K562 (cell line): ENCODE measurements around the gene TRAF3. TPM values are rescaled to one million over a fixed set of nuclear protein-coding genes. Genes with fewer than 3 reads are reported as not detected.

Experiments
- ATAC-seq: fragments of 200-7000 bp; cut with Tn5 transposase; 3 replicates; pipeline ENCODE4 v1.9.1; 2020; ENCODE audit warnings: moderate library complexity
- BruUV-seq: library from RNA; stranded (reverse); fragments of 400-500 nt; replicated peaks from 2 replicates; lab custom pipeline; 2021; lab: Mats Ljungman, UMichigan
- CTCF ChIA-PET: fragments of 300-600 bp; formaldehyde crosslinking; extraction: SDS; loops from one replicate; lab custom pipeline; 2021; ENCODE audit warnings: low intra/inter-chr PET ratio; lab: Yijun Ruan, JAX
- POLR2A ChIA-PET: fragments of 300-600, 350-650 bp; sonication (Branson Sonifier 250); formaldehyde crosslinking; extraction: SDS; loops from one replicate; lab custom pipeline; 2021; ENCODE audit warnings: antibody characterized with exemption, inconsistent platforms; lab: Yijun Ruan, JAX
- DNase-seq, 4 experiments: peaks; one replicate each; pipeline versions ENCODE4 v3.0.0 to v3.0.0-alpha.2; 2011 to 2018; ENCODE audit warnings: low spot score in 3 of 4, mixed read lengths in 3 of 4; ENCODE audit errors: extremely low read depth in 1 of 4
- FAIRE-seq: peaks from 2 replicates; lab custom pipeline; 2011; peaks lifted over from hg19 to GRCh38; lab: Jason Lieb, UNC
- H2AFZ ChIP-seq: 2 replicates; pipeline ENCODE4 v1.6.0; 2011; ENCODE audit warnings: low read depth, low read length, control low read depth, inconsistent platforms
- H3K27ac ChIP-seq: fragments of 200-600 bp; 3 replicates; pipeline ENCODE4 v1.8.0; 2011; ENCODE audit warnings: low read depth, mild to moderate bottlenecking, control low read depth, inconsistent platforms, low read length, moderate library complexity, mixed read lengths; ENCODE audit errors: extremely low read depth
- H3K27me3 ChIP-seq, 2 experiments: fragments of 300-600 bp in 1 of 2; 2 replicates in 1 of 2; 3 replicates in 1 of 2; pipeline versions ENCODE4 v1.6.0 to v1.8.0; 2011; ENCODE audit warnings: inconsistent platforms in 2 of 2, low read length in 2 of 2, mild to moderate bottlenecking in 1 of 2, mixed read lengths in 1 of 2, moderate library complexity in 1 of 2; ENCODE audit not compliant: control insufficient read depth in 2 of 2, insufficient read depth in 2 of 2
- H3K36me3 ChIP-seq: fragments of 300-600 bp; 3 replicates; pipeline ENCODE4 v1.8.0; 2011; ENCODE audit warnings: mild to moderate bottlenecking, low read length, inconsistent platforms; ENCODE audit not compliant: control insufficient read depth, insufficient read depth
- H3K4me1 ChIP-seq, 2 experiments: fragments of 200-600 bp in 1 of 2; replicated peaks in 1 of 2; 2 replicates in 1 of 2; 3 replicates in 1 of 2; pipeline versions ENCODE4 v1.5.1 to v1.8.0; 2011; ENCODE audit warnings: inconsistent platforms in 2 of 2, low read length in 2 of 2, mild to moderate bottlenecking in 1 of 2, mixed read lengths in 1 of 2, moderate library complexity in 1 of 2; ENCODE audit not compliant: control insufficient read depth in 2 of 2, insufficient read depth in 2 of 2
- H3K4me2 ChIP-seq: 2 replicates; pipeline ENCODE4 v1.6.1; 2011; ENCODE audit warnings: low read length, control low read depth, inconsistent platforms, mixed read lengths; ENCODE audit not compliant: insufficient read depth
- H3K4me3 ChIP-seq: fragments of 200-600 bp; sonication (generic), shearing (Covaris generic); 2 replicates; pipeline ENCODE4 v1.5.1; 2016; ENCODE audit warnings: control low read depth, inconsistent platforms
- H3K79me2 ChIP-seq: fragments of 200-600 bp; 3 replicates; pipeline ENCODE4 v1.8.0; 2011; ENCODE audit warnings: low read length, inconsistent platforms; ENCODE audit not compliant: control insufficient read depth, insufficient read depth
- H3K9ac ChIP-seq, 2 experiments: 2 replicates each; pipeline versions ENCODE4 v1.6.0 to v1.6.1; 2011; ENCODE audit warnings: low read depth in 2 of 2, low read length in 2 of 2, control low read depth in 1 of 2, inconsistent platforms in 1 of 2, mild to moderate bottlenecking in 1 of 2, mixed read lengths in 1 of 2; ENCODE audit not compliant: insufficient read depth in 1 of 2
- H3K9me1 ChIP-seq: one replicate; pipeline ENCODE4 v1.6.0; 2011; ENCODE audit warnings: inconsistent platforms, mild to moderate bottlenecking, low read length, moderate library complexity; ENCODE audit not compliant: control insufficient read depth, insufficient read depth
- H3K9me3 ChIP-seq: replicated peaks from 2 replicates; pipeline ENCODE4 v1.5.1; 2011; ENCODE audit warnings: low read depth, low read length, inconsistent platforms; ENCODE audit not compliant: control insufficient read depth, insufficient read depth
- H4K20me1 ChIP-seq: replicated peaks from 2 replicates; pipeline ENCODE4 v1.6.1; 2011; ENCODE audit warnings: low read length, inconsistent platforms, mixed read lengths; ENCODE audit not compliant: control insufficient read depth, insufficient read depth
- IRF2 ChIP-seq: sonication (generic); formaldehyde crosslinking; IDR thresholded peaks from 2 replicates; pipeline ENCODE4 v1.8.1; 2022; ENCODE audit warnings: mild to moderate bottlenecking, missing genetic modification reagents
- MYBL2 ChIP-seq, 2 experiments: fragments of 450-650 bp in 1 of 2; sonication (generic) in 1 of 2; formaldehyde crosslinking in 1 of 2; IDR thresholded peaks; 2 replicates each; pipeline versions ENCODE4 v1.6.1 to v1.8.1; 2017 to 2022; ENCODE audit warnings: borderline replicate concordance in 1 of 2, inconsistent platforms in 1 of 2, low read depth in 1 of 2, mild to moderate bottlenecking in 1 of 2, missing genetic modification reagents in 1 of 2, moderate library complexity in 1 of 2
- RBM25 ChIP-seq: fragments of 200-400 bp; formaldehyde crosslinking; IDR thresholded peaks from 2 replicates; pipeline ENCODE4 v1.6.1; 2018; ENCODE audit warnings: low read length, low read depth, moderate library complexity; ENCODE audit not compliant: severe bottlenecking
- ZBTB7A ChIP-seq: IDR thresholded peaks from 2 replicates; pipeline ENCODE4 v1.6.1; 2011; ENCODE audit warnings: low read depth, mild to moderate bottlenecking, low read length, moderate library complexity, borderline replicate concordance; ENCODE audit not compliant: control insufficient read depth
- ZKSCAN3 ChIP-seq: fragments of 250-450 bp; sonication (Bioruptor Pico); IDR thresholded peaks from 2 replicates; pipeline ENCODE4 v1.4.0; 2020
- ZNF644 ChIP-seq: fragments of 200-800 bp; sonication (Bioruptor generic); IDR thresholded peaks from 2 replicates; pipeline ENCODE4 v1.6.1; 2016; ENCODE audit warnings: low read depth, missing genetic modification characterization, missing compliant biosample characterization
- WGBS: fragments of 100-300 bp; shearing (Covaris generic); methylation state at CpG from one replicate; pipeline ENCODE4 v1.1.6; 2016; ENCODE audit warnings: low coverage, mixed read lengths; ENCODE audit not compliant: insufficient coverage; ENCODE audit errors: missing lambda C conversion rate; 5-methylcytosine and 5-hydroxymethylcytosine counted together
- in situ Hi-C: fragments of 300-500 bp; cut with MboI; formaldehyde crosslinking; loops from 4 replicates; pipeline ENCODE4 v1.15.0; 2018; ENCODE audit warnings: inconsistent platforms, mixed read lengths
- intact Hi-C: fragments of 100-400 bp; cut with micrococcal nuclease; formaldehyde crosslinking; loops from 2 replicates; pipeline ENCODE4 v1.14.2; 2022
- polyA plus RNA-seq, 8 experiments: library from polyadenylated mRNA; depleted of rRNA in 4 of 8; stranded (reverse) in 5 of 8; unstranded in 3 of 8; fragments of >200 nt; fragmentation: Nextera tagmentation in 2 of 8; fragmentation: Illumina TruSeq in 1 of 8; extraction: Ambion mirVana in 2 of 8; extraction: Trizol in 1 of 8; gene quantifications; 2 replicates each; pipeline versions ENCODE4 v1.2.1 to v1.2.3, GENCODE V29; 2011 to 2014; ENCODE audit warnings: inconsistent platforms in 1 of 8, missing spikeins in 1 of 8
- total RNA-seq, 7 experiments: library from RNA; depleted of rRNA in 6 of 7; stranded (reverse); fragments of >200 nt in 6 of 7; fragmentation: Illumina TruSeq in 2 of 7; extraction: Trizol in 2 of 7; gene quantifications; 2 replicates each; pipeline versions ENCODE4 v1.2.1 to v1.2.3, GENCODE V29; 2011 to 2021; ENCODE audit warnings: low replicate concordance in 1 of 7
- TF ChIP-seq, protein P1 (sequence below): fragments of 450-650 bp; formaldehyde crosslinking; IDR thresholded peaks from 2 replicates; pipeline ENCODE4 v1.4.0; 2022; ENCODE audit warnings: missing genetic modification characterization
- TF ChIP-seq, protein P2 (sequence below), 2 experiments: IDR thresholded peaks; 2 replicates each; pipeline ENCODE4 v1.6.1; 2011; ENCODE audit warnings: borderline replicate concordance in 1 of 2, control low read depth in 1 of 2, low read depth in 1 of 2, low read length in 1 of 2, mild to moderate bottlenecking in 1 of 2, mixed read lengths in 1 of 2, moderate library complexity in 1 of 2; ENCODE audit not compliant: insufficient read depth in 1 of 2, insufficient read length in 1 of 2, poor library complexity in 1 of 2, severe bottlenecking in 1 of 2; ENCODE audit errors: extremely low read depth in 1 of 2

The TRAF3 gene
- total and polyA plus RNA-seq, 9 of the 15 experiments (the other 6 are each of a cell fraction or from before 2014, with no cell fraction given), result 0.52 to 21.3 (median 9.9) TPM

DNA sequence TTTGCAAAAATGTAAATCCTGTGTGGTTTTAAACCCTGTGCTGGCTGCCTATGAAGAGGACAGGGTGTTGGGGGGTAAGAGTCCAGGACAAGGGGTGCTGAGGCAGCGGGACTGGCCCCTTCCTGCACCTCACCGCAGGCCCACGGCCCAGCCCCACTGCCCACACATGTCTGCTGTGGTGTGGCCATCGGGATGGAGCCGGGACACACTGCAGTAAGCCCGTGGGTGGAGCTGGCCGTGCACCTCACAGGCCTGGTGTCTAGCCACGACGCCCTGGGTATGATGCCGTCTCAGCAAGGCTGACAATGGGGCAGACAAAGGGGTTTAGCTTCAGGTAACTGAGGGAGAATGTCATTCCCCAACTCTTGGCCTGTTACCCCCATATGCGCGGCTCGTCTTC is 164.8 kb downstream of the TRAF3 start:
- H3K36me3 ChIP-seq, result peaks cover 13% of the 10 kb centered on the region; the same call in 1 of the 3 replicates

More for the DNA sequence above, 164.8 kb downstream of the TRAF3 start:
- H3K9me3 ChIP-seq, result no peaks in the 10 kb centered on the region
- WGBS, result 100% methylated on average over 1 of the region's 13 CpGs
- no peak for ATAC-seq
- no peak overlapping the region for H3K4me3 ChIP-seq
- no peak overlapping the region for H2AFZ ChIP-seq
- no peaks in the 10 kb centered on the region for H3K27me3 ChIP-seq
- H3K79me2 ChIP-seq, result no peaks in the 10 kb centered on the region
- H3K9me1 ChIP-seq, result no peaks in the 10 kb centered on the region
- no peaks in the 10 kb centered on the region for H4K20me1 ChIP-seq
- intact Hi-C loops (no loop called here), in situ Hi-C loops (no loop called here)
- H3K4me1 ChIP-seq, result peaks cover 4 to 19% of the 10 kb centered on the region in 2 experiments; a peak in 3 of 5 replicates
- no peak overlapping the region for H3K27ac ChIP-seq
- CTCF ChIA-PET, result no interaction called here
- no peak overlapping the region for H3K9ac ChIP-seq
- POLR2A ChIA-PET, result interaction anchor here (0.6 kb wide), 1 partner anchor 9 kb away, joined by 4 read pairs; no protein-coding TSS in a partner anchor
- FAIRE-seq, result no peak
- DNase-seq, result no peak
- TF ChIP-seq, protein P1, sequence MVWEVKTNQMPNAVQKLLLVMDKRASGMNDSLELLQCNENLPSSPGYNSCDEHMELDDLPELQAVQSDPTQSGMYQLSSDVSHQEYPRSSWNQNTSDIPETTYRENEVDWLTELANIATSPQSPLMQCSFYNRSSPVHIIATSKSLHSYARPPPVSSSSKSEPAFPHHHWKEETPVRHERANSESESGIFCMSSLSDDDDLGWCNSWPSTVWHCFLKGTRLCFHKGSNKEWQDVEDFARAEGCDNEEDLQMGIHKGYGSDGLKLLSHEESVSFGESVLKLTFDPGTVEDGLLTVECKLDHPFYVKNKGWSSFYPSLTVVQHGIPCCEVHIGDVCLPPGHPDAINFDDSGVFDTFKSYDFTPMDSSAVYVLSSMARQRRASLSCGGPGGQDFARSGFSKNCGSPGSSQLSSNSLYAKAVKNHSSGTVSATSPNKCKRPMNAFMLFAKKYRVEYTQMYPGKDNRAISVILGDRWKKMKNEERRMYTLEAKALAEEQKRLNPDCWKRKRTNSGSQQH (CRISPR knock-in tag), result no peak
- TF ChIP-seq ZNF644 (tag) (no peak), RBM25 (no peak), IRF2 (CRISPR knock-in tag) (no peak), ZBTB7A (no peak), MYBL2 (IDR thresholded peaks at IDR 0.05; ENCODE audit: low read depth) (no peak), MYBL2 (CRISPR knock-in tag; IDR thresholded peaks at IDR 0.05; ENCODE audit: borderline replicate concordance) (no peak), ZKSCAN3 (CRISPR knock-in tag) (no peak)
- TF ChIP-seq, protein P2, sequence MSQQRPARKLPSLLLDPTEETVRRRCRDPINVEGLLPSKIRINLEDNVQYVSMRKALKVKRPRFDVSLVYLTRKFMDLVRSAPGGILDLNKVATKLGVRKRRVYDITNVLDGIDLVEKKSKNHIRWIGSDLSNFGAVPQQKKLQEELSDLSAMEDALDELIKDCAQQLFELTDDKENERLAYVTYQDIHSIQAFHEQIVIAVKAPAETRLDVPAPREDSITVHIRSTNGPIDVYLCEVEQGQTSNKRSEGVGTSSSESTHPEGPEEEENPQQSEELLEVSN (IDR thresholded peaks at IDR 0.05; ENCODE audit: borderline replicate concordance in 1 of 2, extremely low read depth in 1 of 2, insufficient read depth in 1 of 2, insufficient read length in 1 of 2, low read depth in 1 of 2, low read length in 1 of 2, poor library complexity in 1 of 2, severe bottlenecking in 1 of 2), result no peak
- H3K4me2 ChIP-seq, result no peak overlapping the region
- no TSS peak for BruUV-seq
